Ascending aorta (tissue), 2 donors: Measurements from ENCODE around the gene FBXO5. TPM values are rescaled to one million over a fixed set of nuclear protein-coding genes. Genes with fewer than 3 reads are reported as not detected.
A peak's percentile ranks its signal among the peaks of the same experiment; 100 is the strongest.

Experiments used
- DNase-seq, 2 donors: peaks; one replicate each; pipeline ENCODE4 v3.0.0-alpha.2; 2019; ENCODE audit warnings: low spot score in 2 of 2
- H3K27ac ChIP-seq, 2 donors: fragments of 200-600 bp; sonication (generic); one replicate each; pipeline ENCODE4 v1.5.1; 2016 to 2017; ENCODE audit warnings: mild to moderate bottlenecking in 1 of 2
- H3K27me3 ChIP-seq: fragments of 200-600 bp; sonication (generic); one replicate; pipeline ENCODE4 v1.5.1; 2017
- H3K36me3 ChIP-seq, 2 donors: fragments of 200-600 bp; sonication (generic); one replicate each; pipeline ENCODE4 v1.5.1; 2016
- H3K4me1 ChIP-seq, 2 donors: fragments of 200-600 bp; sonication (generic); one replicate each; pipeline ENCODE4 v1.5.1; 2016 to 2017; ENCODE audit warnings: mild to moderate bottlenecking in 1 of 2
- H3K4me3 ChIP-seq, 2 donors: fragments of 200-600 bp; sonication (generic); one replicate each; pipeline ENCODE4 v1.5.1; 2016 to 2017; ENCODE audit warnings: mild to moderate bottlenecking in 1 of 2
- H3K9me3 ChIP-seq, 2 donors: fragments of 200-600 bp; sonication (generic); one replicate each; pipeline ENCODE4 v1.5.1; 2016
- intact Hi-C: fragments of 100-400 bp; cut with DNase I; formaldehyde crosslinking; loops from one replicate; pipeline ENCODE4 v1.15.1; 2023
- total RNA-seq: library from RNA; depleted of rRNA; stranded (reverse); fragments of >200 nt; gene quantifications from one replicate; pipeline ENCODE4 v1.1.0, GENCODE V29; 2016
- TF ChIP-seq, protein P1 (sequence below), 3 experiments: fragments of 200-600 bp in 2 of 3; fragments of 450-650 bp in 1 of 3; sonication (generic) in 2 of 3; IDR thresholded peaks; one replicate each; pipeline ENCODE4 v1.5.1; 2016 to 2019; ENCODE audit warnings: antibody characterized with exemption in 3 of 3, mild to moderate bottlenecking in 1 of 3, moderate library complexity in 1 of 3

The FBXO5 gene
- total RNA-seq, 1 donor from 2014 or later = not detected

DNA sequence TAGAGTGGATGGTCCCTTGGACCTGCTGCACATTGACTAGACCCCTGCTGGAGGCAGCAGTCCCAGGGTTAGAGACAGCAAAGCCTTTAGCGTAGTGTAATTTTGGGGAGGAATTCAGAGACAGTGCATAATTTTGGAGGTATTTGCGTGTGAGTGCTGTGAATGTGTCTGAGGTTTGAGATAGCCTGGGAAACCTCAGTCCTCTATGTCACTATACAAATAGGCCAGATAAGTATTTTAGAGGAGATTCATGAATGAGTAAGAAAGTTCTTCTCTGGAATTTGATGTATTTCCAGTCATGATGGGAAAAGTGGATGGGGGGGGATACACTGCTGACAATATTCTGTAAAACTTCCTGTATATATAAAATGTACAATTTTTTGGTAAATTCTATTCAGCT lies 45.4 kb upstream of the FBXO5 start:
- no peaks in the 10 kb centered on the region for H3K36me3 ChIP-seq
- DNase-seq = no peak
- TF ChIP-seq, protein P1, sequence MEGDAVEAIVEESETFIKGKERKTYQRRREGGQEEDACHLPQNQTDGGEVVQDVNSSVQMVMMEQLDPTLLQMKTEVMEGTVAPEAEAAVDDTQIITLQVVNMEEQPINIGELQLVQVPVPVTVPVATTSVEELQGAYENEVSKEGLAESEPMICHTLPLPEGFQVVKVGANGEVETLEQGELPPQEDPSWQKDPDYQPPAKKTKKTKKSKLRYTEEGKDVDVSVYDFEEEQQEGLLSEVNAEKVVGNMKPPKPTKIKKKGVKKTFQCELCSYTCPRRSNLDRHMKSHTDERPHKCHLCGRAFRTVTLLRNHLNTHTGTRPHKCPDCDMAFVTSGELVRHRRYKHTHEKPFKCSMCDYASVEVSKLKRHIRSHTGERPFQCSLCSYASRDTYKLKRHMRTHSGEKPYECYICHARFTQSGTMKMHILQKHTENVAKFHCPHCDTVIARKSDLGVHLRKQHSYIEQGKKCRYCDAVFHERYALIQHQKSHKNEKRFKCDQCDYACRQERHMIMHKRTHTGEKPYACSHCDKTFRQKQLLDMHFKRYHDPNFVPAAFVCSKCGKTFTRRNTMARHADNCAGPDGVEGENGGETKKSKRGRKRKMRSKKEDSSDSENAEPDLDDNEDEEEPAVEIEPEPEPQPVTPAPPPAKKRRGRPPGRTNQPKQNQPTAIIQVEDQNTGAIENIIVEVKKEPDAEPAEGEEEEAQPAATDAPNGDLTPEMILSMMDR (IDR thresholded peaks at IDR 0.05) = no peak
- H3K9me3 ChIP-seq = no peaks in the 10 kb centered on the region
- no peak overlapping the region for H3K4me3 ChIP-seq
- intact Hi-C loops = no loop called here
- H3K27ac ChIP-seq = no peak overlapping the region
- peaks cover 0 to 4% of the 10 kb centered on the region in 2 donors for H3K4me1 ChIP-seq
- H3K27me3 ChIP-seq = no peaks in the 10 kb centered on the region

DNA sequence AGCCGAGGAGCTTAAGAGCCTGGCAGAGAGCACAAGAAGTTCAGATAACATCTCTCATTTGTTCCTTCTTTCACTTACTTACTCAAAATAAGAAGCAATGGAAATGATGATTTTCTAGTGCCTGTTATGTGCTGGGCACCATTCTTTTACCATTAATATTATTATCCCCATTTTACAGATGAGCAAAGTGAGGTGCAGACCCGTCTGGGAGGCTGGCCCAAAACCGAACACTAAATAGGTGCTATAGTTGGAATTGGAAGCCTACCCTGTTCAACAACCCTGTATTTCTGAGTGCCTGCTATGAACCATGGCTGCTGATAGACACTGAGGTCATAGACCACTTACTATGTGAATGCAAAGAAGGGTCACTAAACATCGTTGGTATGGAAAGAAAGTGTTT lies 44.6 kb upstream of the FBXO5 start:
- H3K27ac ChIP-seq = no peak overlapping the region
- H3K36me3 ChIP-seq = no peaks in the 10 kb centered on the region
- H3K9me3 ChIP-seq = no peaks in the 10 kb centered on the region
- H3K27me3 ChIP-seq = no peaks in the 10 kb centered on the region
- no peak for DNase-seq
- TF ChIP-seq, protein P1 (IDR thresholded peaks at IDR 0.05) = no peak
- H3K4me1 ChIP-seq = peaks cover 0 to 4% of the 10 kb centered on the region in 2 donors
- no peak overlapping the region for H3K4me3 ChIP-seq
- intact Hi-C loops = no loop called here

GRCh38 chr6:153024709-153025017 lies 41.8 kb upstream of the FBXO5 start:
- H3K27ac ChIP-seq = no peak overlapping the region
- TF ChIP-seq, protein P1 (IDR thresholded peaks at IDR 0.05) = no peak
- H3K4me1 ChIP-seq = no peaks in the 10 kb centered on the region
- H3K4me3 ChIP-seq = no peak overlapping the region
- intact Hi-C loops = loop anchor here (1.0 to 5.0 kb wide), 3 partner anchors 42 to 277 kb away; partner anchors contain the start of gene FBXO5
- H3K27me3 ChIP-seq = no peaks in the 10 kb centered on the region
- DNase-seq = no peak
- no peaks in the 10 kb centered on the region for H3K36me3 ChIP-seq
- no peaks in the 10 kb centered on the region for H3K9me3 ChIP-seq

DNA sequence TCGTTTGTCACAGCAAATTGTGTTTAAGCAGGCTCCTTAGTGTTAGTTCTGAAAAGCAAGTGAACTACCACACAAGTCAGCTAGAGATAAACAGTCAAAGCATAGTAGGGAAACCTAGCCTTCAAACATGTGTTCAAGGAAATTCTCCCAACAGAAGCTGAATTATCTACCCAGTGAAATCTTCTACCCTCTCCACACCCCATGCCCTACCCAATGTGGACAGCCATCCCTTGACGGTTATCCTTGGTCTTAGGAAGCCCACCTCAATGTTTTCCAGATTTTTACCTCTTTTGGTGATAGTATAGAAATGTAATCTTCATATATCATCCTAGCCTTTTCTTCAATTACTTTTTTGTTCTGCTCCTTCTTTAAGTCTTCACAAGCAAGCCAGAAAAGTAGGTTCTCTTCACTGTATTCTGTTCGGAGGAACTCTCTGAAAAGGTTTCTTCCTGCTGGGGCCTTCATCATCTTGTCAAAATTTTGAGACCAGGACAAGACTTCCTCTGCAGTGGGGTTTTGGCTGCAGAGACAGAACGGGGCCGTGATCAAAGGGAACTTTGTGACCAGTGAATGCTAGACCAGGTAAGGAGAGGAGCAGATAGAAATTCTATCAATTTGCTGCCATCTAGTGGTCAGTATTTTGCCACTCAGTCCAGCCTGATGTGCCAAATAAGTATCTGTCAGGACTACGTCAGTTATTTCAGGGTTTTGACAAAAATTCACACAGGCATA lies 41.3 kb upstream of the FBXO5 start:
- H3K27ac ChIP-seq = no peak overlapping the region
- DNase-seq = no peak
- no peak overlapping the region for H3K4me3 ChIP-seq
- H3K4me1 ChIP-seq = no peaks in the 10 kb centered on the region
- TF ChIP-seq, protein P1 (IDR thresholded peaks at IDR 0.05) = peak; percentile 50 to 78 (median 69)
- intact Hi-C loops = loop anchor here (1.0 to 5.0 kb wide), 3 partner anchors 42 to 277 kb away; partner anchors contain the start of gene FBXO5
- H3K9me3 ChIP-seq = no peaks in the 10 kb centered on the region
- H3K36me3 ChIP-seq = no peaks in the 10 kb centered on the region
- no peaks in the 10 kb centered on the region for H3K27me3 ChIP-seq

- TF ChIP-seq, protein P1 (IDR thresholded peaks at IDR 0.05) = no peak
- Histone ChIP-seq H3K4me3 (no peak overlapping the region), H3K9me3 (no peaks in the 10 kb centered on the region), H3K4me1 (no peaks in the 10 kb centered on the region), H3K27me3 (no peaks in the 10 kb centered on the region), H3K36me3 (no peaks in the 10 kb centered on the region), H3K27ac (no peak overlapping the region)
- DNase-seq = no peak
- intact Hi-C loops = no loop called here
Measured at GRCh38 chr6:153018355-153018754, 35.5 kb upstream of the FBXO5 start.
